ENCODE results near the gene ABHD15.
A peak's percentile ranks its signal among the peaks of the same experiment; 100 is the strongest.
"Not testable (repeated sequence)": the region's sequence is repeated elsewhere in the genome, so short reads cannot be mapped to it uniquely, and the experiment has no call there.

ABHD15 gene

GRCh38 chr17:29565643-29566472, 979 bp downstream of the ABHD15 start:
- Histone ChIP-seq H3K36me3 (ENCODE audit: control insufficient read depth, insufficient read depth, low read length) (no peaks in the 10 kb centered on the region), H3K27ac (ENCODE audit: insufficient read depth, low read depth, low read length, poor library complexity, severe bottlenecking) (no peak overlapping the region), H3K9me3 (ENCODE audit: control insufficient read depth, low read length) (no peaks in the 10 kb centered on the region), H3K27me3 (ENCODE audit: control insufficient read depth, insufficient read depth, low read length, poor library complexity, severe bottlenecking) (peaks cover 55% of the 10 kb centered on the region), H3K4me3 (ENCODE audit: insufficient read depth, low read depth, low read length) (peak overlapping the region; percentile 87), H3K4me1 (ENCODE audit: control insufficient read depth, insufficient read depth, low read length) (peaks cover 9% of the 10 kb centered on the region)
- WGBS, 2 experiments, result 10% methylated on average over 55 of the region's 55 CpGs

DNA sequence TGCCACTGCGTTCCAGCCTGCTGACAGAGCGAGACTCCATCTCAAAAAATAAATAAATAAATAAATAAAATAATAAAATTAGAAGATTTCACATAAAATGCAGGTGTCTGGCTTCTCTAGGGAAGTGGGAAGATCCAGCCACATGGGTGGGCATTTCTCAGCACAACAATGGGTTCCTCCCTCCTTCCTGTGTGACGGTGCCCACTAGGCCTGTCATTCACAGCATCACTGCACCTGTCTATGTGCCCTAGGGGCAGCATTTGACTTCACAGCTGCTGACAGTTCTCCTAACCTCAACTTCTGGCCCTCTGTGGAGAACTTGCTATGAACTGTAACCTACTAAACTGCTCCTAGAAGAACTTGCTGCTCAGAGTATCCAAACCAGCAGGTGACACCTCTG, 3.0 kb downstream of the ABHD15 start:
- Histone ChIP-seq H3K9me3 (ENCODE audit: control insufficient read depth, low read length) (no peaks in the 10 kb centered on the region), H3K36me3 (ENCODE audit: control insufficient read depth, insufficient read depth, low read length) (no peaks in the 10 kb centered on the region), H3K27me3 (ENCODE audit: control insufficient read depth, insufficient read depth, low read length, poor library complexity, severe bottlenecking) (peaks cover 48% of the 10 kb centered on the region), H3K4me3 (ENCODE audit: insufficient read depth, low read depth, low read length) (no peak overlapping the region), H3K27ac (ENCODE audit: insufficient read depth, low read depth, low read length, poor library complexity, severe bottlenecking) (no peak overlapping the region), H3K4me1 (ENCODE audit: control insufficient read depth, insufficient read depth, low read length) (no peaks in the 10 kb centered on the region)
- WGBS, 2 experiments, result 85 to 88% methylated on average over 1 of the region's 3 CpGs

- no peaks in the 10 kb centered on the region for H3K4me1 ChIP-seq (ENCODE audit: control insufficient read depth, insufficient read depth, low read length)
- peaks cover 40% of the 10 kb centered on the region for H3K27me3 ChIP-seq (ENCODE audit: control insufficient read depth, insufficient read depth, low read length, poor library complexity, severe bottlenecking)
- no peak overlapping the region for H3K4me3 ChIP-seq (ENCODE audit: insufficient read depth, low read depth, low read length)
- 89% methylated on average over 18 of the region's 18 CpGs for WGBS, 2 experiments
- no peaks in the 10 kb centered on the region for H3K9me3 ChIP-seq (ENCODE audit: control insufficient read depth, low read length)
- no peaks in the 10 kb centered on the region for H3K36me3 ChIP-seq (ENCODE audit: control insufficient read depth, insufficient read depth, low read length)
- H3K27ac ChIP-seq (ENCODE audit: insufficient read depth, low read depth, low read length, poor library complexity, severe bottlenecking), result no peak overlapping the region
Observed at GRCh38 chr17:29562615-29563014, 4.2 kb downstream of the ABHD15 start.

- Histone ChIP-seq H3K4me3 (ENCODE audit: insufficient read depth, low read depth, low read length) (no peak overlapping the region), H3K27me3 (ENCODE audit: control insufficient read depth, insufficient read depth, low read length, poor library complexity, severe bottlenecking) (peaks cover 32% of the 10 kb centered on the region), H3K36me3 (ENCODE audit: control insufficient read depth, insufficient read depth, low read length) (no peaks in the 10 kb centered on the region), H3K4me1 (ENCODE audit: control insufficient read depth, insufficient read depth, low read length) (no peaks in the 10 kb centered on the region), H3K9me3 (ENCODE audit: control insufficient read depth, low read length) (no peaks in the 10 kb centered on the region), H3K27ac (ENCODE audit: insufficient read depth, low read depth, low read length, poor library complexity, severe bottlenecking) (no peak overlapping the region)
- WGBS, 2 experiments, result 92 to 93% methylated on average over 17 of the region's 17 CpGs
Observed at GRCh38 chr17:29561554-29562517, 5.0 kb downstream of the ABHD15 start.

DNA sequence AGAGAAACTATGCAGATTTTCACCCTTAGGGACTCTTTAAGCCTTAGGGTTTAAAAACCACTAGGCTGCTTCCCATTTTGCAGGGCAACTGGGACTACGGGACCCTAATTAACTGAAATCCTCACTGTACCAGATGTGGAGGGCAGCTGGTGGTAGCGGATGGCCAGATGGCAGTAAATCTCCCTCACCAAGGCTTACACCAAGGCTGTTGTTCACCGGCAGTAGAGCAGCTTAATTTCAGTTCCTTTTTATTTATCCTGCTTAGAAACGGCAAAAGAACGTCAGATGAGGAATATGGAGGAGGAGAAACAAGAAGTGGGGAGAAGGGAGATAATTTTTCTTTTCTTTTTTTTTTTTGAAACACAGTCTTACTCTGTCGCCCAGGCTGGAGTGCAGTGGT, 6.5 kb downstream of the ABHD15 start:
- H3K9me3 ChIP-seq (ENCODE audit: control insufficient read depth, low read length), result no peaks in the 10 kb centered on the region
- H3K27me3 ChIP-seq (ENCODE audit: control insufficient read depth, insufficient read depth, low read length, poor library complexity, severe bottlenecking), result peaks cover 17% of the 10 kb centered on the region
- WGBS, 2 experiments, result 91% methylated on average over 5 to 6 of the region's 6 CpGs
- no peaks in the 10 kb centered on the region for H3K36me3 ChIP-seq (ENCODE audit: control insufficient read depth, insufficient read depth, low read length)
- H3K4me3 ChIP-seq (ENCODE audit: insufficient read depth, low read depth, low read length), result no peak overlapping the region
- no peaks in the 10 kb centered on the region for H3K4me1 ChIP-seq (ENCODE audit: control insufficient read depth, insufficient read depth, low read length)
- no peak overlapping the region for H3K27ac ChIP-seq (ENCODE audit: insufficient read depth, low read depth, low read length, poor library complexity, severe bottlenecking)

- WGBS, 2 experiments, result 93 to 97% methylated on average over 2 of the region's 2 CpGs
- H3K4me3 ChIP-seq (ENCODE audit: insufficient read depth, low read depth, low read length), result no peak overlapping the region
- H3K9me3 ChIP-seq (ENCODE audit: control insufficient read depth, low read length), result no peaks in the 10 kb centered on the region
- no peak overlapping the region for H3K27ac ChIP-seq (ENCODE audit: insufficient read depth, low read depth, low read length, poor library complexity, severe bottlenecking)
- no peaks in the 10 kb centered on the region for H3K36me3 ChIP-seq (ENCODE audit: control insufficient read depth, insufficient read depth, low read length)
- H3K4me1 ChIP-seq (ENCODE audit: control insufficient read depth, insufficient read depth, low read length), result no peaks in the 10 kb centered on the region
- peaks cover 10% of the 10 kb centered on the region for H3K27me3 ChIP-seq (ENCODE audit: control insufficient read depth, insufficient read depth, low read length, poor library complexity, severe bottlenecking)
Observed at GRCh38 chr17:29559640-29560039, 7.2 kb downstream of the ABHD15 start.

GRCh38 chr17:29558139-29558538, 8.7 kb downstream of the ABHD15 start:
- WGBS, 2 experiments, result 94% methylated on average over 5 of the region's 5 CpGs
- not testable (repeated sequence) for H3K27me3 ChIP-seq (ENCODE audit: control insufficient read depth, insufficient read depth, low read length, poor library complexity, severe bottlenecking); H3K27ac ChIP-seq (ENCODE audit: insufficient read depth, low read depth, low read length, poor library complexity, severe bottlenecking)

GRCh38 chr17:29557739-29558116, 9.1 kb downstream of the ABHD15 start:
- no peaks in the 10 kb centered on the region for H3K9me3 ChIP-seq (ENCODE audit: control insufficient read depth, low read length)
- no peak overlapping the region for H3K4me3 ChIP-seq (ENCODE audit: insufficient read depth, low read depth, low read length)
- H3K4me1 ChIP-seq (ENCODE audit: control insufficient read depth, insufficient read depth, low read length), result no peaks in the 10 kb centered on the region
- no peaks in the 10 kb centered on the region for H3K27me3 ChIP-seq (ENCODE audit: control insufficient read depth, insufficient read depth, low read length, poor library complexity, severe bottlenecking)
- no peak overlapping the region for H3K27ac ChIP-seq (ENCODE audit: insufficient read depth, low read depth, low read length, poor library complexity, severe bottlenecking)
- no peaks in the 10 kb centered on the region for H3K36me3 ChIP-seq (ENCODE audit: control insufficient read depth, insufficient read depth, low read length)

More at GRCh38 chr17:29558139-29558538, 8.7 kb downstream of the ABHD15 start:
- not testable (repeated sequence) for H3K4me3 ChIP-seq (ENCODE audit: insufficient read depth, low read depth, low read length); H3K9me3 ChIP-seq (ENCODE audit: control insufficient read depth, low read length); H3K4me1 ChIP-seq (ENCODE audit: control insufficient read depth, insufficient read depth, low read length); H3K36me3 ChIP-seq (ENCODE audit: control insufficient read depth, insufficient read depth, low read length)

DNA sequence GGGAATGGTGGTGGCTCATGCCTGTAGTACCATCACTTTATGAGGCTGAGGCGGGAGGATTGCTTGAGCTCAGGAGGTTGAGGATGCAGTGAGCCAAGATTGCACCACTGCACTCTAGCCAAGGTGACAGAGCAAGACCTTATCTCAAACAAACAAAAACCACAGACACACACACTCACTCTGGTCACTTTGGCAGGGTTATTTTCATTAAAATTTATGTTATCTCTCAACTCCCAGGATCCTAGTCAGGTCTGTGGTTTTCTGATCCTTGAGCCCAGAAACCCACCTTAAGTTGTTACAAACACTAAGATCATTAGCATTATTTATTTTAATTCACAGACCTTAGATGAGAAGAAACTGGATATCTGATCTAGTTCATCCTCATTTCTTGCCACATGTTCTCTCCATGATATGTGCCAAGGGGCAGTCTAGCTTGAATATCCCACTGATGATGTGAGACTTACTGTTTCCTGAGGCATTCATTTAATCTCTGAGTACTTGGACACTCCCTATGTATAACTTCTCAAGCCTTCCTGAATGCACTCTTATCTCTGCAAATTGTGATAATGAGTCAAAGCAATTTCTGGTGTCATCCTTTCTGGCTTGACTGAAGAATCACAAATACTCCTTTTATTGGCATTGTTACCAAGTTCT, 9.6 kb downstream of the ABHD15 start:
- Histone ChIP-seq H3K27ac (ENCODE audit: insufficient read depth, low read depth, low read length, poor library complexity, severe bottlenecking) (no peak overlapping the region), H3K4me3 (ENCODE audit: insufficient read depth, low read depth, low read length) (no peak overlapping the region), H3K27me3 (ENCODE audit: control insufficient read depth, insufficient read depth, low read length, poor library complexity, severe bottlenecking) (no peaks in the 10 kb centered on the region), H3K9me3 (ENCODE audit: control insufficient read depth, low read length) (no peaks in the 10 kb centered on the region), H3K4me1 (ENCODE audit: control insufficient read depth, insufficient read depth, low read length) (no peaks in the 10 kb centered on the region), H3K36me3 (ENCODE audit: control insufficient read depth, insufficient read depth, low read length) (no peaks in the 10 kb centered on the region)
- 92 to 93% methylated on average over 1 of the region's 1 CpG for WGBS, 2 experiments

GRCh38 chr17:29555840-29556239, 11.0 kb downstream of the ABHD15 start:
- Histone ChIP-seq H3K9me3 (ENCODE audit: control insufficient read depth, low read length) (no peaks in the 10 kb centered on the region), H3K27ac (ENCODE audit: insufficient read depth, low read depth, low read length, poor library complexity, severe bottlenecking) (no peak overlapping the region), H3K4me1 (ENCODE audit: control insufficient read depth, insufficient read depth, low read length) (no peaks in the 10 kb centered on the region), H3K36me3 (ENCODE audit: control insufficient read depth, insufficient read depth, low read length) (no peaks in the 10 kb centered on the region), H3K4me3 (ENCODE audit: insufficient read depth, low read depth, low read length) (no peak overlapping the region), H3K27me3 (ENCODE audit: control insufficient read depth, insufficient read depth, low read length, poor library complexity, severe bottlenecking) (no peaks in the 10 kb centered on the region)
- 89 to 90% methylated on average over 3 of the region's 3 CpGs for WGBS, 2 experiments

Data from ectodermal cell (in vitro differentiated cells).